HG03558 (cell line): ENCODE data around the gene GABPB1.

Source experiments
- ATAC-seq: cut with Tn5 transposase; IDR thresholded peaks from one replicate; pipeline ENCODE4 v1.9.1; 2021; ENCODE audit warnings: moderate number of reproducible peaks; ENCODE audit not compliant: unreplicated experiment; ENCODE audit errors: extremely low read depth

Gene GABPB1

DNA sequence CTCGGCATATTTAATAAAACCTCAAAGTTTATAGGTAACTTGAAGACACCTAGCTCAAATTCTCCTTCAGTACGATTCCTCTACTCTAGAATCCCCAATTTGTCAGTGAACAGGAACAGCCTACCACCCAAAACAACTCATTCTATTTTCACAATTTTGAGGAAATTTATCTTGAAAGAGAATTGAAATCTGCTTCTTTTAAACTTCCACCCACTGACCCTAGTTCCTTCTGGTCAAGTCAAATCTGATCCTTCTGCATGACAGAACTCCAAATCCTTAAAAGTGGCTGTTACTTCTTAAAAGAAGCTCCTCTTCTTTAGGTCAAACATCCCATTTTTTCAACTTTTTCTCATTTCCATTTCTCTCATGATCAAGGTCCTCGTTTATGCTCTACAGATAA lies 4.4 kb downstream of the GABPB1 start:
- no peak for ATAC-seq

DNA sequence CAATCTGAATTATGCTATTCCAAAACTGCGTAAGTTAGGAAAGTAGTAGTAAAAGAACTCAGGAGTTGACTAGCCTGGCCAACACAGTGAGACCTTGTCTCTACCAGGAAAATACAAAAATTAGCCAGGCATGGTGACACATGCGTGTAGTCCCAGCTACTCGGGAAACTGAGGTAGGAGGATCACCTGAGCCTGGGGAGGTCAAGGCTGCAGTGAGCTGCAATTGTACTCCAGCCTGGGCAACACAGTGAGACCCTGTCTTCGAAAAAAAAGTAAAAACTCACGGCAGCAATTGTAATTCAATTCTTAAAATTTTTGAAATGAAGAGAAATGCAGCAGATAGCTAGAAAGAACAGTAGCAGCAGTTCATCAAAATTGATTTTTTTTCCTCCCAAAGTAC lies 9.7 kb downstream of the GABPB1 start:
- ATAC-seq = no peak

DNA sequence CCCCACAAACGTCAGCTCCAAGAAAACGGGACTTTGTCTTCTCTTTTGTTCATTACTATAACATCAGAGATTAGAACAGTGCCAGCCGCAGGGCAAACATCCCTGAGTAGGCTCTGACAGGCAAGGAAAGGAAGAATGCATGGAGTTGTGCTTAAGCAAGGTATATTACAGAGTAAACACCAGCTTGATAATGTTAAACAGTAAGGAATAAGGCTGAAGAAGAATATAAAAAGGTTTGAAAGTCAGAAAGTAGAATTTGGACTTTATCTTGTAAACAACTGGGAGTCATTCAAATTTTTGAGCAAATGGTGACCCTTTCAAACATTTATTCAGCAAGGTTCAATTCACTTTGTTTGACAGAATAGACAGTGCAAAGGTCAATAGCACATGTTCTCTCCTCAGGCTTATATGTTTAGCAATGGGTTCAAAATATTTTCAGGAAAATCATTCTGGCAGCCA lies 11.0 kb downstream of the GABPB1 start:
- no peak for ATAC-seq

DNA sequence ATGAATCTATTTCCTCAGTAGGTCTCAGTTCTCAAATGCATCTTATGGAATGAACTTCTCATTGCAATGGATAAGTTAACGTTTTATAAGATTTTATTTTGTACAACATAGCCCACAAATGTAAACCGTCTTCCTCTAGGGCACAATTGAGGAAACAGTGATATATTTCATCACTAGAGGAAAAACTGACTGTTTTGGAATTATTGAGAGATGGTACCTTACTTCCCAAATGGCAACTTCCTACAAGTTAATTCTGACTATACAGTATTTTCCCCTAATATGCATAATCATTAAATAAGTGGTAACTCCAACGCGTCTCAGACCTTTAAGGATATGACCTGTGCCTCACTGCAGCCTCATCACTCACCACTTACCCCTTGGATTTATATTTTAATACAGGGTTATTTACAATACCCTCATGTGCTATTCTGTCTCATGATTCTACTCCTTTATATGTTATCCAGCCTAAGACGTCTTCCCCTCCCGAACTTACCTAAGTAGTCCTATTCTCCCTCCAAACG lies 13.3 kb downstream of the GABPB1 start:
- ATAC-seq = no peak

DNA sequence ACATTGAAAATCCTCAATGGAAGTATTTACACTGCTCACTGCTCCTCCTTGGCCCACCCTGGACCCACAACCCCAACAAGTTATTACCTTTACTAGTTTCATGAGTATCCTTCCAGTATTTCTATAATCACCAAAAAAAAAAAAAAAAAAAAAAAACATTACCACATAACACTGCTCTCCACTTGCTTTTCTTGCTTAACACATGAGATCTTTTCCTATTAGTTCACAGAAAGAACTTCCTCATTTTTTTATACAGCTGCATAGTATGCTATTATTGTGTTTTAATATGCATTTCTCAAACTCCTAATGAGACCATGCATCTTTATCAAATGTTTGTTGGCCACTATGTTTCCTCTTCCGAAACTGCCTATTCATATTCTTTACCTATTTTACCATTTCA lies 14.6 kb downstream of the GABPB1 start:
- ATAC-seq = no peak

DNA sequence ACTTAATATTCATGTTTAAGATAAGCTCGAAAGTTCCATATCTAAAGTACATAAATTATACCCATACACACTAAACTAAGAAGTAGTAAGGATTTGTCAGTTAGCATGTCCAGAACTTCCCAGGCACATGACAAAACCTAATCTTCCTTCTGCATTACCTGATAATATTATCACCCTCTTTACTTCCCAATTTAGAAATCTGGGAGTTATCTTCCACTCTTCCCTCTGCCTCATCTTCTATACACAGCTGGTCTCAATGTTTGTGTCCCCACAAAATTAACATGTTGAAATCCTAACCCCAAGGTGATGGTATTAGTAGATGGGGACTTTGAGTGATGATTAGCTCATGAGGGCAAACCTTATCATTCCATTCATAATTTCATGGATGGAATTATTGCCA lies 15.3 kb downstream of the GABPB1 start:
- ATAC-seq = no peak

DNA sequence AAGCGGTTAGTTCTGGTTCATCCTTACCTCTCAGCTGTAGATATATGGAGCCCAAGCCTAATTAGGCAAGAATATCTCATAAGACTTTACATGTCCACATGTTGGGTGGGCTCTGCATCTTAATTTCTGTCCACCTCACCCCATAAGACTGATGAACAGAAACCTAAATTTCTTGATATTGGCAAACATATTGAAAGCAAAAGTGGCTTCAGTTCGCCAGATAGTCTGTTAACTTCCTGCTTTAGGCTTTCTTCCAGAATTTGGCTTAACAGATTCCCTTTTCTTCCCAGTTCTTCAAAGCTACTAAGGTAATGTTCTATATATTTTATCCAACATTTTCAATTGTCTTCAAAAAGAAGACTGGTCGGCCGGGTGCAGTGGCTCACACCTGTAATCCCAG lies 19.7 kb downstream of the GABPB1 start:
- no peak for ATAC-seq

DNA sequence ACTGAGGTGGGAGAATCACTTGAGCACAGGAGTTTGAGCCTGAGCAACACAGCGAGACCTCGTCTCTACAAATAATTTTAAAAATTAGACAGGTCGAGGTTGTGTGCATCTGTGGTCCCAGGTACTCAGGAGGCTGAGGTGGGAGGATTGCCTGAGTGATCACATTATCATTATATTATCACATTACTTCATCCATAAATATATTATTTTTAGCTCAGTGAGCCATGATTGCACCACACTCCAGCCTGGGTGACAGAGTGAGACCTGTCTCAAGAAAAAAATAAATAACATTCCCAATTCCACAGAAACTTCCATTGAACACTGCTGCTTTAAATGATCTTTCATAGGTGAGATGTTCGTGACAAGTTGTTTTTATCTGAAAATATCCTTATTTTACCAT lies 21.8 kb downstream of the GABPB1 start:
- ATAC-seq = no peak

DNA sequence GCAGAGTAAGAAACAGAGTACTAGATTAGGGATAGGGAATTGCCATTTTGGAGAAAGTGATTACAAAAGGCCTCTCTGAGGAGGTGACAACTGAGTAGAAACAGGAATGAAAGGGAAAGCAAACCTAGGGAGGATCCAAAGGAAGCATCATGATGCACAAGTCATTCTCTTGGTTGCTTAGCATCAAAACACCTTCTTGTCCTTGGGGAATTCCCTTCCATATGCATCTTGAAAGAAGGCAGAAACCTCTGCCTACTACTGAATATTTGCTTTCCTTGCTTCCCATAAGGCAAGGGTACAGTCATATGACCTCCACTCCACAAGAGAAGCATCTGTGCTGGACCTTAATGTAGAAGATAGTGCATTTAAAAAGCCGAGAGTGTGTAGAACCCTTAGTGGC lies 24.1 kb downstream of the GABPB1 start:
- no peak for ATAC-seq

DNA sequence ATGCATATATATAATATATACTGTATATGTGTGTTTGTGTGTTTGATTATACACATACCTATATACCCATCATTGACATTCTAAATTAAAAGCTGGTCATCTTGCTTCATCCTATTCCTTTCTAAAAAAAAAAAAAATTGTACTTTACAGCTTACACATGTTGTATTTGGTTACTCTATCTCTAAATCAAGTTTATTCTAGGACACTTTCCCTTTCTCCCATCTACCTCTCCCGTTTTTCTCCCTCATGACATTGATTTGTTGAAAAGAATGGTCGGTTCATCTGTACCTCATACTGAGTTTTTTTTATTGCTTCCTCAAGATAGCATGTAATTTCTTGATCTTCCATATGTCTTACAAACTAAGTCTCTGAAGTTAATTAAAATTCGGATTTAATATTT lies 26.9 kb downstream of the GABPB1 start:
- ATAC-seq = no peak

DNA sequence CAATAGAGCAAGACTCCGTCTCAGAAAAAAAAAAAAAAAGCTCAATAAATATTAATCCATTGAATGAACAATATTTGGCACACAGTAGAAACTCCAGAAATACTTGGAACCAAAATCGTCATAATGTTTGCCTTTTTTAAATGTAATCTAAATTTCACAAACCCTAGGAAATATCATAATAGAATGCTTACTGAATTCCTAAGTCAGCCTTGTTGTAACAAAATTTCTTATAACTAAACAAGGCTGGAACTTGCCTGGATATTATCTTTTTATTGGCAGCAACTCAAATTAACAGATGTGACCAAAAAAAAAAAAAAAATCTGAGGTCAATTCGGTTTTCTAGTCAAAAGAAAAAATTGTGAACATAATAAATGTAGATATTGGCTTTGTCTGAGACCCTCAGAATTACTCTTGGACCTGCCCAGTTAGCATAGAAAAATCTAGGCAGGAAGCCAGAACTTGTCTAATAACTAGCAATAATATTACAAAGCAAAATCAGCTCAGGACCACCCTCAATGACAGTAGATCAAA lies 33.3 kb downstream of the GABPB1 start:
- ATAC-seq = no peak

DNA sequence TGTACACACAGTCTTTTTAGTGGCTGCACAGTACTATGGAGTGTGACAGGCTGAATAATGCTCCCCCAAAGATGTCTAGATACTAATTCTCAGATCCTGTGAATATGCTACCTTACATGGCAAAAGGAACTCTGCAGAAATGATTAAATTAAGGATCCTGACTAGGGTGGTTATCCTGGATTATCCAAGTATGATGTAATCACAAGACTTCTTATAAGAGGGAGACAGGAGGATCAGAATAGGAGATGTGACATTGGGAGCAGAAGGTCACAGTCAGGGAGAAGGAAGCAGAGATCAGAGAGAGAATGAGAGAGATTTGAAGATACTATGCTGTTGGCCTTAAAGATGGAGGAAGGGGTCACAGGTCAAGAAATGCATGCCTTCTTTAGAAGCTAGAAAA lies 34.5 kb downstream of the GABPB1 start:
- no peak for ATAC-seq

DNA sequence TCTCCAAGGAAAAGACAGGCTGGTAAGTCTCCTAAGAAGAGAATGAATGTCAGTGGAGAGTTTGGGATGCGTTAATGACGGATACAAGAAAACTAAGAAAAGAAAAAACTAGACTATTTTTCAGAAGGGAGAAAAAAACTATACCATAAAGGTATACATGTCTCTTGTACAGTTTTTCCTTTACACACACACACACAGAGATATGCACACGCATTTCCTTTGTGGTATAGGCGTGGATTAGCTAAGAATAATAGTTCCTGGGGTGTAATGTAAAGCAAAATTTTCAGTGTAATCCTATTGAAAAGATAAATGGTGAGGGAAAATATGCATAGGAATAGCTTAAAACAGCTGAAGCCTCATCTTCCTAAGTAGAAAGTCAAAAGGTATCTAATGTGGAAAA lies 36.3 kb downstream of the GABPB1 start:
- ATAC-seq = no peak

DNA sequence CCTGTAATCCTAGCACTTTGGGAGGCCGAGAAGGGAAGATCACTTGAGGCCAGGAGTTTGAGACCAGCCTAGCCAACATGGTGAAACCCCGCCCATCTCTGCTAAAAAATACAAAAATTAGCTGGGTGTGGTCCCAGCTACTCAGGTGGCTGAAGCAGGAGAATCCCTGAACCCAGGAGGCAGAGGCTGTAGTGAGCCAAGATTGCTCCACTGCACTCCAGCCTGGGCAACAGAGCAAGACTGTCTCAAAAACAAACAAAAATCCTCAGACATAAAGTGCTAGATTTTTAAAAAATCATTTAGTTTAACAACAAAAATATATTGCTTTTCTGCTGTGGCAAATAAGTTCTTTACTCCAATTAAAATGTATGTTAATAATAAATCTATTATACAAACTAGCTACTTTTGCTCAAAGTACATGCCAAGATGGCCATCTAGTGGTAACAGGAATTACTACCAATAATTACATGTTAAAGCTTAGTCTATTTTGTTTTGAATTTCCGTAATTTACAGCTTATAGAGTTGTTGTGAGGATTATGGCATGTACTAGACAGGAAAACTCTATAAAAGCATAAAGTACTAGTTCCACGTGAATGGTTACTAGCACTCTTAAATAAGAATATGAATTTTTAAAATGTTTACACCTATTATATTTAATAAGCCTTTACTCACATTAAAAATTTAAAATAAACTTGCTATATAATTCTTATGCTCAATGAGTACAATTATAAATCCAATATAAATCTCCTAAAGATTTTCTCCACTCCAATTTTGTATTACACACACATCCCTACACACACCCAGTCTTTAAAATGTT lies 39.0 kb downstream of the GABPB1 start:
- no peak for ATAC-seq

DNA sequence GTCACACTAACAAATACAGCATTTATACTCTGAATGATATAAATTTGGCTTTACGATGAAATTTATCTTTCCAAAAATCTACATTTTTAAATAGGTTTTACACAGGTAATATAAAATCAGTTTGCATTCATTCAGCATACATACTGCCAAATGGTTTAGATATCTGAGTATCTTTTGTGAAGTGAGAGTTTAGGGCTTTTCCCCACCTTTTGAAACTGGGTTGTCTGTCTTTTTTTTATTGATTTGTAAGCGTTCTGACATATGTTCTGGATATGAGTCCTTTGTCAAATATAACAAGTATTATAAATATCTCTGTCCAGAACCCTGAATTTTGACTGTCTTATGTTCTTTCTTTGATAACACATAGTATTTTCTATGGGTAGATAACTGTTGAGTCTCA lies 42.4 kb downstream of the GABPB1 start:
- no peak for ATAC-seq

DNA sequence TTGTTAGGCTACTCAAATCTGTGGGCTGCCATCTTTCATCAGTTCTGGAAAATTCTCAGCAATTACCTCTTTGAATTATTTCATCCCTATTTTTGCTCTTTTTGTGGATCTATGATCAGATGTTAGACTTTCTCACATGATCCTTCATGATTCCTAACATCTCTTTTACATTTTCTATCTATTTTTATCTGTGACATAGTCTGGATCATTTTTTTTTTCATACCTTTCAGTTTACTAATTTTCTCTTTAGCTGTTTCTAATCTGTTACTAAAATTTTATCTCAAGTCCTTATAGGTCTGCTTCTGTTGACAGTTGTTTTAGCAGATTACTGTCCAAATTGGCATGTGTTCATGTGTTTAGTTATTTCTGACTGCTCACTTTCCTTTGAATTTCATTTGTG lies 47.2 kb downstream of the GABPB1 start:
- no peak for ATAC-seq

DNA sequence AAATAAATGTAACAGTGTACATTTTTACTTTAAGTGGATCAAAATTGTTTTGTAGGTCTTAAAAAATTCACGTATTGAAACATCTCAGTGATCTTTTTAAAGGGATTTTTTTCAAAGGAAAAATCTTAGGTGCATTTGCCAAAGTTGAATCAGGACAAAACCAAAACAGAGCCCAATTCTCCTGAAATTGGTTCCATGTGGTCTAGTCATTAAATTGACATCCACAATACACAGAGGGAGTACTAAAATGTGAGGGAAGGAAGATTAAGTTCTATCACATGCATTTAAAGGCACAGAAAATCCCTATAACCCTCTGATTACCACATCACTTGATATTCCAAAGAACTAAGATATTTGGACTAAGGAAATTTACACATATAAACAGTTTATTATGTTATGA lies 50.2 kb downstream of the GABPB1 start:
- ATAC-seq = no peak

DNA sequence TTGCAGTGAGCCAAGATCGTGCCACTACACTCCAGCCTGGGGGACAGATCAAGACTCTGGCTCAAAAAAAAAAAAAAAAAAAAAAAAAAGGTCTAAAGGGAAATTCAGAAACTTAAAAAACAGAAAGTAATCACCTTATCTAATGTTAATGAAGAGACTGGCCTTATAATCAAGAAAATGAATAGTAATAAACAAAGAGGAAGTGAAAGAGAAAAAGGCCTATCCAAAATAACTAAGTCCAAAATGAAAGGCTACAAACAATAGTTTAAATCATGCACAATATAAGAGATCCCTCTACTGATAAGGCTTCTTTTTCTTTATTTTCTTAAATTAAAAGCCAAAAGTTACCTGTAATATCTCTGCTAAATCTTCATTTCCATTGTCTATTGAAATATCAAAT lies 52.4 kb downstream of the GABPB1 start:
- ATAC-seq = peak; percentile 79

DNA sequence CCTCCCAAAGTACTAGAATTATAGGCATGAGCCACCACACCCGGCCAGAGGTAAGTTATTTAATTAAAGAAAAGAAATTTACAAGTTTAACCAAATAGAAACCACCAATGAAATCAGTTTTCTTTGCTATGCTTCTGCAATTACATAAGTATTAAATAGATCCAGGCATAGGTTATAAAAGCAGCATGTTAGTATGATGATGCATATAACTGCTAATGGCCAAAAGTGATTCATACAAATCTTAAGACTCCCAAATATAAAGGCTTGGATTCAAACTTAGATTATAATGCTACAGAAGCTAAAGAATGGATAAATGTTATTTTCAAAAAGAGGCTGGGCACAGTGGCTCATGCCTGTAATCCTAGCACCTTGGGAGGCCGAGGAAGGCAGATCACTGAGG lies 56.7 kb downstream of the GABPB1 start:
- ATAC-seq = no peak

DNA sequence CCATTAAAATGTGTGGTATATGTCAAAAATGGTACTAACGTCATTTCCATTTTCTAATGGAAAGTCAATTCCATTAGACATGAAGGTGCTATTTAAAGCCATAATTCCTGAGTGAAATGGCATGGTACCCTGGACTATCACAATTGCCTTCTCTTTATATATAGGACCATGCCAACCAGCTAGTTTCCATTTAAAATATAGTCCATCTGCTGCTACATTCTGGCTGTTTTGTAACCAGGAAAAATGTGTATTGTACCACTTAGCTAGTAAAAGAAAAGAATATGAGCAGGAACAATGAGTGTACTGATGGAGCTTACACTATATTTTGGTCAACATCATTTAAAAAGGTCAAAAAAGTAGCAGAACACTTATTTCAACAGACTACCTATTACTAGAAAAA lies 59.0 kb downstream of the GABPB1 start:
- no peak for ATAC-seq

DNA sequence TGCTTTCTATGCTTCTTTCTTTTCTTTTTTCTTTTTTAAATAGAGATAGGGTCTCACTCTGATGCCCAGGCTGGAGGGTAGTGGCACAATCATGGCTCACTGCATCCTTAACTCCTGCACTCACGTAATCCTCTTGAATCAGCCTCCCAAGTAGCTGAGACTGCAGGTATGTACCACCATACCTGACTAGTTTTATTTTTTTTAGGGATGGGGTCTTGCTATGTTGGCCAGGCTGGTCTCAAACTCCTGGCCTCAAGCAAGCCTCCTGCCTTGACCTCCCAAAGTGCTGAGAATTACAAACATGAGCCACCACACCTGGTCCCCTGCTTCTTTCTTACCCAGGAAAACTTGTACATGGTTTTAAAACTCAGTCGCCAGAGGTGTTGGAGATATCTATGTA lies 65.2 kb downstream of the GABPB1 start:
- ATAC-seq = no peak
